Stimulated activated CD4-positive, alpha-beta T cell treated with anti-CD3 and anti-CD28 coated beads, TNF-alpha, amount 100 ng/mL, for 24 hours (primary cell): ENCODE data around the gene CPLANE1.
"Not testable (repeated sequence)": the region's sequence is repeated elsewhere in the genome, so short reads cannot be mapped to it uniquely, and the experiment has no call there.

Experiments used
- DNase-seq, 3 experiments: peaks; one replicate each; pipeline ENCODE4 v3.0.0-alpha.2; 2020; ENCODE audit warnings: low read depth in 3 of 3

Gene CPLANE1

GRCh38 chr5:37121465-37121864 is 127.7 kb downstream of the CPLANE1 start:
- DNase-seq, result no peak

GRCh38 chr5:37121027-37121426 is 128.1 kb downstream of the CPLANE1 start:
- no peak for DNase-seq

GRCh38 chr5:37120270-37120669 is 128.9 kb downstream of the CPLANE1 start:
- no peak for DNase-seq

GRCh38 chr5:37116359-37116758 is 132.8 kb downstream of the CPLANE1 start:
- DNase-seq, result no peak

GRCh38 chr5:37112383-37112991 is 136.7 kb downstream of the CPLANE1 start:
- DNase-seq, result no peak

- peak in 1 of 3 experiments; percentile 5 for DNase-seq
Observed at GRCh38 chr5:37111426-37112382, 137.5 kb downstream of the CPLANE1 start.

- no peak for DNase-seq
Observed at GRCh38 chr5:37110135-37110534, 139.0 kb downstream of the CPLANE1 start.

GRCh38 chr5:37109338-37109737 is 139.8 kb downstream of the CPLANE1 start:
- DNase-seq, result no peak

- no peak for DNase-seq
Observed at GRCh38 chr5:37103302-37103701, 145.9 kb downstream of the CPLANE1 start.

- not testable (repeated sequence) for DNase-seq
Observed at GRCh38 chr5:37099267-37099666, 149.9 kb downstream of the CPLANE1 start.

- DNase-seq, result not testable (repeated sequence)
Observed at GRCh38 chr5:37093795-37094194, 155.4 kb downstream of the CPLANE1 start.

GRCh38 chr5:37090781-37091180 is 158.4 kb downstream of the CPLANE1 start:
- no peak for DNase-seq

GRCh38 chr5:37090123-37090726 is 159.0 kb downstream of the CPLANE1 start:
- DNase-seq, result no peak

GRCh38 chr5:37088009-37088408 is 161.2 kb downstream of the CPLANE1 start:
- no peak for DNase-seq

- no peak for DNase-seq
Observed at GRCh38 chr5:37086466-37087173, 162.6 kb downstream of the CPLANE1 start.

- not testable (repeated sequence) for DNase-seq
Observed at GRCh38 chr5:37086026-37086425, 163.2 kb downstream of the CPLANE1 start.

- not testable (repeated sequence) for DNase-seq
Observed at GRCh38 chr5:37082977-37083376, 166.2 kb downstream of the CPLANE1 start.

- DNase-seq, result no peak
Observed at GRCh38 chr5:37080697-37081096, 168.5 kb downstream of the CPLANE1 start.

GRCh38 chr5:37077146-37077545 is 172.0 kb downstream of the CPLANE1 start:
- no peak for DNase-seq

- no peak for DNase-seq
Observed at GRCh38 chr5:37075399-37075950, 173.7 kb downstream of the CPLANE1 start.

GRCh38 chr5:37071901-37072581 is 177.1 kb downstream of the CPLANE1 start:
- no peak for DNase-seq
